NCI-H1105 (cell line): ENCODE results near the gene TAPT1.
"Not testable (repeated sequence)": the region's sequence is repeated elsewhere in the genome, so short reads cannot be mapped to it uniquely, and the experiment has no call there.

Experiments
- DNase-seq: peaks from one replicate; lab custom pipeline; 2025; lab: John Stamatoyannopoulos, UW

Gene TAPT1

GRCh38 chr4:16212138-16212782 is 14.0 kb downstream of the TAPT1 start:
- DNase-seq: no peak

GRCh38 chr4:16207409-16207808 is 18.9 kb downstream of the TAPT1 start:
- DNase-seq: no peak

GRCh38 chr4:16206848-16207247 is 19.4 kb downstream of the TAPT1 start:
- no peak for DNase-seq

- DNase-seq: no peak
Measured at GRCh38 chr4:16206301-16206700, 20.0 kb downstream of the TAPT1 start.

GRCh38 chr4:16205298-16206164 is 20.7 kb downstream of the TAPT1 start:
- DNase-seq: peak; percentile 12

- no peak for DNase-seq
Measured at GRCh38 chr4:16204505-16204904, 21.8 kb downstream of the TAPT1 start.

- no peak for DNase-seq
Measured at GRCh38 chr4:16203083-16203482, 23.2 kb downstream of the TAPT1 start.

GRCh38 chr4:16202598-16202997 is 23.7 kb downstream of the TAPT1 start:
- DNase-seq: no peak

GRCh38 chr4:16199093-16199492 is 27.2 kb downstream of the TAPT1 start:
- DNase-seq: no peak

GRCh38 chr4:16197876-16198665 is 28.2 kb downstream of the TAPT1 start:
- no peak for DNase-seq

GRCh38 chr4:16196482-16197393 is 29.5 kb downstream of the TAPT1 start:
- no peak for DNase-seq

- DNase-seq: no peak
Measured at GRCh38 chr4:16195209-16195608, 31.1 kb downstream of the TAPT1 start.

GRCh38 chr4:16194798-16195197 is 31.5 kb downstream of the TAPT1 start:
- not testable (repeated sequence) for DNase-seq

GRCh38 chr4:16194214-16194613 is 32.1 kb downstream of the TAPT1 start:
- no peak for DNase-seq

GRCh38 chr4:16192631-16193518 is 33.4 kb downstream of the TAPT1 start:
- no peak for DNase-seq

- no peak for DNase-seq
Measured at GRCh38 chr4:16192057-16192456, 34.2 kb downstream of the TAPT1 start.

GRCh38 chr4:16187455-16187854 is 38.8 kb downstream of the TAPT1 start:
- DNase-seq: no peak

- DNase-seq: no peak
Measured at GRCh38 chr4:16186986-16187385, 39.3 kb downstream of the TAPT1 start.

GRCh38 chr4:16183604-16184003 is 42.7 kb downstream of the TAPT1 start:
- DNase-seq: no peak

- DNase-seq: no peak
Measured at GRCh38 chr4:16176621-16177020, 49.6 kb downstream of the TAPT1 start.

- DNase-seq: peak; percentile 6
Measured at GRCh38 chr4:16171831-16172230, 54.4 kb downstream of the TAPT1 start.
